Psoas muscle (tissue), 8 donors: ENCODE results near the gene AUTS2. TPM values are rescaled to one million over a fixed set of nuclear protein-coding genes. Genes with fewer than 3 reads are reported as not detected.

Source experiments
- ATAC-seq, 4 donors: fragments of 200-7000 bp; cut with Tn5 transposase; one replicate each; pipeline ENCODE4 v1.9.1; 2020; ENCODE audit warnings: moderate library complexity in 3 of 4, mild to moderate bottlenecking in 2 of 4
- DNase-seq, 2 donors: peaks; one replicate each; pipeline ENCODE4 v3.0.0-alpha.2; 2020
- H3K27ac ChIP-seq: fragments of 200-600 bp; one replicate; pipeline ENCODE4 v1.8.0; 2022
- H3K27me3 ChIP-seq, 3 donors: fragments of 200-600 bp in 1 of 3; one replicate each; pipeline versions ENCODE4 v1.6.1 to v1.8.0; 2013 to 2022; ENCODE audit warnings: low read length in 2 of 3, mild to moderate bottlenecking in 2 of 3, moderate library complexity in 1 of 3; ENCODE audit not compliant: insufficient read depth in 3 of 3
- H3K36me3 ChIP-seq, 2 donors: fragments of 200-600 bp in 1 of 2; one replicate each; pipeline versions ENCODE4 v1.6.1 to v1.8.0; 2013 to 2022; ENCODE audit warnings: low read depth in 1 of 2, mild to moderate bottlenecking in 1 of 2, moderate library complexity in 1 of 2; ENCODE audit not compliant: insufficient read depth in 1 of 2
- H3K4me1 ChIP-seq: fragments of 200-600 bp; one replicate; pipeline ENCODE4 v1.8.0; 2022
- H3K4me3 ChIP-seq: fragments of 200-600 bp; one replicate; pipeline ENCODE4 v1.8.0; 2022; ENCODE audit warnings: mild to moderate bottlenecking
- H3K9me3 ChIP-seq: fragments of 200-600 bp; one replicate; pipeline ENCODE4 v1.8.0; 2022
- WGBS, 3 donors: extraction: QIAGEN DNeasy Blood & Tissue Kit; methylation state at CpG; one replicate each; pipeline versions ENCODE4 v1.1.6 to v1.1.7; 2013; 5-methylcytosine and 5-hydroxymethylcytosine counted together
- intact Hi-C, 2 donors: fragments of 100-400 bp; cut with DNase I; formaldehyde crosslinking; loops; one replicate each; pipeline versions ENCODE4 v1.11.0 to v1.14.2; 2022
- polyA plus RNA-seq, 3 donors: library from polyadenylated mRNA; stranded (reverse); fragments of 200-250 nt; gene quantifications; one replicate each; pipeline ENCODE4 v1.2.3, GENCODE V29; 2013
- total RNA-seq, 4 donors: library from RNA; stranded (reverse); fragmentation: NEBNext Ultra II Directional in 2 of 4; extraction: Animal tissue kit (Norgen Biotek cat#: 25700) in 2 of 4; gene quantifications; one replicate each; pipeline versions ENCODE4 v1.2.1 to v1.2.4, GENCODE V29; 2021 to 2023
- TF ChIP-seq, protein P1 (sequence below): fragments of 200-600 bp; IDR thresholded peaks from one replicate; pipeline ENCODE4 v1.8.0; 2022; ENCODE audit warnings: antibody characterized with exemption
- donor health status: healthy with polysubstance abuse.
- donor health status: DM: no; HTN: no; CAD: no; lungs with moderate emphysema.
- donor health status: Bipolar disorder and iron deficiency.
- donor health status: healthy.
- donor health status: DM: yes; HTN: yes; CAD: no.
- donor health status: DM: no; HTN: no; CAD: no.
- donor health status: DM: no; HTN: no; CAD: no.
- donor health status: DM: yes; HTN: yes; CAD: no.

Gene AUTS2
- total and polyA plus RNA-seq, 7 donors, result 5.0 to 33.5 (median 14.3) TPM

DNA sequence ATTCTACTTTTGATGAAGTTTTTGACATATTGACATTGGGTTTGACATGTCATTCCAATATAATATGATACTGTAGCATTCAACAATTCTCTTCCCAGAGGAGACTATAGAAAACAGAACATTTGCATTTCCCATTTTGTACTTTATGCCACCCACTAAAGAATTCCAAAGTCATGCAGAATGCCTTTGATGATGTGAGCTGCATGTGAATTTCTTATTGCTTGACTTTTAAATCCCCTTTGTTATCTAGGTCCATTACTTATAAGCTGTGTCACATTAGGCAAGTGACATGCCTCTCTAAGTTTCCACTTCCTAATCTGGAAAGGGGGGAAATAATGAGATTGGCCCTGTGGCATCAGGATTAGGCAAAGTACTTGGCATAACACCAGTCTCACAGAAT, 436.7 kb downstream of the AUTS2 start:
- intact Hi-C loops, result no loop called here
- H3K27me3 ChIP-seq, result no peaks in the 10 kb centered on the region
- no peak for DNase-seq
- H3K27ac ChIP-seq, result no peak overlapping the region
- TF ChIP-seq, protein P1, sequence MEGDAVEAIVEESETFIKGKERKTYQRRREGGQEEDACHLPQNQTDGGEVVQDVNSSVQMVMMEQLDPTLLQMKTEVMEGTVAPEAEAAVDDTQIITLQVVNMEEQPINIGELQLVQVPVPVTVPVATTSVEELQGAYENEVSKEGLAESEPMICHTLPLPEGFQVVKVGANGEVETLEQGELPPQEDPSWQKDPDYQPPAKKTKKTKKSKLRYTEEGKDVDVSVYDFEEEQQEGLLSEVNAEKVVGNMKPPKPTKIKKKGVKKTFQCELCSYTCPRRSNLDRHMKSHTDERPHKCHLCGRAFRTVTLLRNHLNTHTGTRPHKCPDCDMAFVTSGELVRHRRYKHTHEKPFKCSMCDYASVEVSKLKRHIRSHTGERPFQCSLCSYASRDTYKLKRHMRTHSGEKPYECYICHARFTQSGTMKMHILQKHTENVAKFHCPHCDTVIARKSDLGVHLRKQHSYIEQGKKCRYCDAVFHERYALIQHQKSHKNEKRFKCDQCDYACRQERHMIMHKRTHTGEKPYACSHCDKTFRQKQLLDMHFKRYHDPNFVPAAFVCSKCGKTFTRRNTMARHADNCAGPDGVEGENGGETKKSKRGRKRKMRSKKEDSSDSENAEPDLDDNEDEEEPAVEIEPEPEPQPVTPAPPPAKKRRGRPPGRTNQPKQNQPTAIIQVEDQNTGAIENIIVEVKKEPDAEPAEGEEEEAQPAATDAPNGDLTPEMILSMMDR, result no peak
- no peaks in the 10 kb centered on the region for H3K9me3 ChIP-seq
- no peak overlapping the region for H3K4me3 ChIP-seq
- H3K36me3 ChIP-seq, result no peaks in the 10 kb centered on the region
- no peak for ATAC-seq
- no peaks in the 10 kb centered on the region for H3K4me1 ChIP-seq

DNA sequence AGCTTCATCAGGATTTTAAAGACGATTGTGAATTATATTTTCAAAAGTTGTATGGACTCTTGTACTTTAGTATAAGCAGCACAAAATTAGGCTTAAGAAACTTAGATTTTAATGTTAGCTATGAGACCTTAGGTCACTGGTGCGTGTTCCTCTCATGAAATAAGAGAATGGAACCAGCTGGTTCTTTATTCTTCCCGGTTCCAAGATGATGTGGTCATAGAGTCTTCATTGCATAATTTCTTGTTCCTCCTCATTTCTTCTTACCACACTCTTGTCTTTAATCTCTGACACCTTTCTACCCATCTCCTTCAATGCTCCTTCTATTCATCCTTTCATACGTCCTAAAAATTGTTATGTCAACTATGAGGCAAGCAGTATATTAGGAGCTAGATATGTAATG, 437.2 kb downstream of the AUTS2 start:
- Histone ChIP-seq H3K9me3 (no peaks in the 10 kb centered on the region), H3K4me1 (no peaks in the 10 kb centered on the region), H3K27ac (no peak overlapping the region), H3K27me3 (no peaks in the 10 kb centered on the region), H3K36me3 (no peaks in the 10 kb centered on the region), H3K4me3 (no peak overlapping the region)
- no peak for ATAC-seq
- WGBS, 3 donors, result 64 to 80% (median 69%) methylated on average over 4 of the region's 4 CpGs
- DNase-seq, result no peak
- intact Hi-C loops, result no loop called here
- TF ChIP-seq, protein P1, result no peak

DNA sequence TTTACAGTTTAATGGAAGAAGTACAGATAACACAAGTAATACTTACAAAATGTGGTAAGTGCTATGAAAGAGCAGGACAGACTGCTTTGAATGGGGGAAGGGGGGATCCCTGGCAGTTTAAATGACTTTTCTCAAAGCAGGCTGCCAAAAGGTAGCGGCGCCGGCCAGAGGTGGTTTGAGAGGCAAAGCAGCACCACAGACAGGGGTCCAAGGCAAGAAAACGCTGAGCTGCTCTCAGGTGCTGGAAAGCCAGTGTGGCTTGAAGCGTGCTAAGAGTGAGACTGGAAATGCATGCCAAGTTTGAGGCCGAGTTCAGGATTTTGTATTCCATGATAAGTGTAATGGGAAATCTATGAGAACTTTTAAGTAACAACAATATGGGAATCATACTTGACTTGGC, 437.7 kb downstream of the AUTS2 start:
- Histone ChIP-seq H3K27me3 (no peaks in the 10 kb centered on the region), H3K4me1 (no peaks in the 10 kb centered on the region), H3K36me3 (no peaks in the 10 kb centered on the region), H3K4me3 (no peak overlapping the region), H3K27ac (no peak overlapping the region), H3K9me3 (no peaks in the 10 kb centered on the region)
- ATAC-seq (no peak), DNase-seq (no peak)
- intact Hi-C loops, result no loop called here
- WGBS, 3 donors, result 96 to 98% (median 97%) methylated on average over 6 of the region's 6 CpGs
- TF ChIP-seq, protein P1, result no peak

GRCh38 chr7:70036695-70037094, 438.4 kb downstream of the AUTS2 start:
- DNase-seq (no peak), ATAC-seq (no peak)
- no peaks in the 10 kb centered on the region for H3K36me3 ChIP-seq
- H3K4me3 ChIP-seq, result no peak overlapping the region
- intact Hi-C loops, result no loop called here
- H3K9me3 ChIP-seq, result no peaks in the 10 kb centered on the region
- no peaks in the 10 kb centered on the region for H3K27me3 ChIP-seq
- WGBS, 3 donors, result 67 to 83% (median 78%) methylated on average over 1 of the region's 1 CpG
- H3K27ac ChIP-seq, result no peak overlapping the region
- TF ChIP-seq, protein P1, result no peak
- peaks cover 4% of the 10 kb centered on the region for H3K4me1 ChIP-seq

- no peaks in the 10 kb centered on the region for H3K27me3 ChIP-seq
- ATAC-seq (no peak), DNase-seq (no peak)
- peaks cover 4% of the 10 kb centered on the region for H3K4me1 ChIP-seq
- H3K27ac ChIP-seq, result no peak overlapping the region
- no peaks in the 10 kb centered on the region for H3K9me3 ChIP-seq
- 75 to 76% (median 75%) methylated on average over 3 of the region's 3 CpGs for WGBS, 3 donors
- H3K4me3 ChIP-seq, result no peak overlapping the region
- H3K36me3 ChIP-seq, result no peaks in the 10 kb centered on the region
- intact Hi-C loops, result no loop called here
- TF ChIP-seq, protein P1, result no peak
Measured at GRCh38 chr7:70037171-70037933, 439.1 kb downstream of the AUTS2 start.
